Pancreas (tissue), 10 donors: ENCODE measurements around the gene SP8. TPM values are rescaled to one million over a fixed set of nuclear protein-coding genes. Genes with fewer than 3 reads are reported as not detected.

Source experiments
- ATAC-seq, 4 donors: fragments of 200-7000 bp; cut with Tn5 transposase; one replicate each; pipeline versions ENCODE4 v1.8.0 to v1.9.1; 2020; ENCODE audit warnings: mild to moderate bottlenecking in 4 of 4, moderate library complexity in 4 of 4
- DNase-seq, 6 donors: peaks; one replicate each; pipeline ENCODE4 v3.0.0-alpha.2; 2020
- FAIRE-seq: peaks from 2 replicates; lab custom pipeline; 2012; peaks lifted over from hg19 to GRCh38; lab: Jason Lieb, UNC
- H3K27ac ChIP-seq, 4 donors: fragments of 200-600 bp; sonication (generic); 1 replicate in 3 of 4; 2 replicates in 1 of 4; pipeline versions ENCODE4 v1.5.0 to v1.8.0; 2020
- H3K27me3 ChIP-seq, 4 donors: fragments of 200-600 bp; one replicate each; pipeline ENCODE4 v1.8.0; 2021
- H3K36me3 ChIP-seq, 3 donors: fragments of 200-600 bp; sonication (generic) in 1 of 3; one replicate each; pipeline versions ENCODE4 v1.5.0 to v1.8.0; 2020 to 2021
- H3K4me1 ChIP-seq, 3 donors: fragments of 200-600 bp; one replicate each; pipeline ENCODE4 v1.8.0; 2021
- H3K4me3 ChIP-seq, 4 donors: fragments of 200-600 bp; sonication (generic) in 2 of 4; one replicate each; pipeline versions ENCODE4 v1.5.0 to v1.8.0; 2020 to 2021
- H3K9me3 ChIP-seq, 4 donors: fragments of 200-600 bp; one replicate each; pipeline ENCODE4 v1.8.0; 2021
- WGBS, 2 donors: extraction: QIAGEN DNeasy Blood & Tissue Kit; methylation state at CpG; one replicate each; pipeline ENCODE4 v1.1.7; 2013; 5-methylcytosine and 5-hydroxymethylcytosine counted together
- intact Hi-C, 3 donors: fragments of 100-400 bp; cut with DNase I; formaldehyde crosslinking; loops; one replicate each; pipeline versions ENCODE4 v1.11.1 to v1.14.2; 2022
- polyA plus RNA-seq, 2 donors: library from polyadenylated mRNA; stranded (reverse); fragments of 200-250 nt; gene quantifications; one replicate each; pipeline ENCODE4 v1.2.3, GENCODE V29; 2013
- total RNA-seq, 6 donors: library from RNA; stranded (reverse); fragmentation: NEBNext Ultra II Directional in 4 of 6; extraction: Animal tissue kit (Norgen Biotek cat#: 25700) in 4 of 6; gene quantifications; one replicate each; pipeline versions ENCODE4 v1.2.1 to v1.2.4, GENCODE V29; 2021 to 2023
- TF ChIP-seq, protein P1 (sequence below), 4 donors: fragments of 200-600 bp; sonication (generic) in 3 of 4; IDR thresholded peaks; one replicate each; pipeline versions ENCODE4 v1.5.0 to v1.8.0; 2021; ENCODE audit warnings: antibody characterized with exemption in 4 of 4
- donor health status: healthy with polysubstance abuse.
- donor health status: DM: no; HTN: no; CAD: no; lungs with moderate emphysema.
- donor health status: DM: no; HTN: no; CAD: no.
- donor health status: control.
- donor health status: control.
- donor health status: Bipolar disorder and iron deficiency.
- donor health status: DM: yes; HTN: yes; CAD: no.
- donor health status: DM: no; HTN: no; CAD: no.
- donor health status: DM: no; HTN: no; CAD: no.
- donor health status: DM: yes; HTN: yes; CAD: no.

SP8 gene
- total and polyA plus RNA-seq, 8 donors = not detected

DNA sequence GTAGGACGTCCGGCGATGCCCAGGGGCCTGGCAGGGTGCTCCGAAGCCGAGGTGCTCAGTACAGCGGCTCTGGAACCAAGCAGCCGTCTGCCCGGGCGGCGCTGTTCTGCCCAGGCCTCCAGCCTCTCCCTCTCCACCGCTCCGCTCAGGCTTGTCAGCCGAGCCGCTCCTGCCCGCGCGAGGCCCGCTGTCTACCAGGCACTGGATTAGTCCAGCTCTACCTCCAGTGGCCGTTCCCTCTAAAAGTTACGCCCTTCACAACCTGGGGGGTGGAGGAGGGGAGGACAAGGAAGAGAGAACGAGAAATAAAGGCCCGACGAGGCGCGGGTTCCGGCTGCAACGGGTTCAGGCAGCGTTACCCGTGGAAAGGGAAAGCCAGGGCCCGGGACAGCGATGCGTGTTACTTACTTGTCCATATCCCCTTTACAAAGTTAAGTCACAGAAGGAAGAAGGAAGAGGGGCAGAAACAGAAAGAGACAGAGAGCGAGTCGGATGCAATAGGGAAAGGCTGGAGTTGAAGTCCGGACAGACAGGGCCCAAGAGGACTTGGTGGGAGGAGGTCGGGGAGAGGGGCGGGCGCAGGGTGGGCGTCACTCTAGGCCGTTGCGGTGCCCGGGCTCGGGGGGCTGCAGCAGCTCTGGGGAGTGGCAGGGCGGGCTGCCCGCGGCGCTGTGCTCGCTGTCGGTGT lies 2.8 kb downstream of the SP8 start:
- ATAC-seq = peak in 3 of 4 donors; percentile 68 to 82 (median 69)
- DNase-seq = peak in 2 of 6 donors; percentile 62 to 64
- FAIRE-seq = no peak
- Histone ChIP-seq H3K4me1 (peaks cover 0 to 5% (median 0%) of the 10 kb centered on the region in 3 donors), H3K4me3 (peak overlapping the region in 1 of 4 donors; percentile 18), H3K27me3 (peaks cover 16 to 90% (median 48%) of the 10 kb centered on the region in 4 donors), H3K36me3 (no peaks in the 10 kb centered on the region), H3K9me3 (no peaks in the 10 kb centered on the region), H3K27ac (no peak overlapping the region)
- intact Hi-C loops = loop anchor here in 1 of 3 donors (10.0 kb wide), 1 partner anchor 461 kb away; no protein-coding TSS in a partner anchor
- TF ChIP-seq, protein P1, sequence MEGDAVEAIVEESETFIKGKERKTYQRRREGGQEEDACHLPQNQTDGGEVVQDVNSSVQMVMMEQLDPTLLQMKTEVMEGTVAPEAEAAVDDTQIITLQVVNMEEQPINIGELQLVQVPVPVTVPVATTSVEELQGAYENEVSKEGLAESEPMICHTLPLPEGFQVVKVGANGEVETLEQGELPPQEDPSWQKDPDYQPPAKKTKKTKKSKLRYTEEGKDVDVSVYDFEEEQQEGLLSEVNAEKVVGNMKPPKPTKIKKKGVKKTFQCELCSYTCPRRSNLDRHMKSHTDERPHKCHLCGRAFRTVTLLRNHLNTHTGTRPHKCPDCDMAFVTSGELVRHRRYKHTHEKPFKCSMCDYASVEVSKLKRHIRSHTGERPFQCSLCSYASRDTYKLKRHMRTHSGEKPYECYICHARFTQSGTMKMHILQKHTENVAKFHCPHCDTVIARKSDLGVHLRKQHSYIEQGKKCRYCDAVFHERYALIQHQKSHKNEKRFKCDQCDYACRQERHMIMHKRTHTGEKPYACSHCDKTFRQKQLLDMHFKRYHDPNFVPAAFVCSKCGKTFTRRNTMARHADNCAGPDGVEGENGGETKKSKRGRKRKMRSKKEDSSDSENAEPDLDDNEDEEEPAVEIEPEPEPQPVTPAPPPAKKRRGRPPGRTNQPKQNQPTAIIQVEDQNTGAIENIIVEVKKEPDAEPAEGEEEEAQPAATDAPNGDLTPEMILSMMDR (IDR thresholded peaks at IDR 0.05) = no peak
- WGBS, 2 donors = 7% methylated on average over 39 to 49 of the region's 49 CpGs

DNA sequence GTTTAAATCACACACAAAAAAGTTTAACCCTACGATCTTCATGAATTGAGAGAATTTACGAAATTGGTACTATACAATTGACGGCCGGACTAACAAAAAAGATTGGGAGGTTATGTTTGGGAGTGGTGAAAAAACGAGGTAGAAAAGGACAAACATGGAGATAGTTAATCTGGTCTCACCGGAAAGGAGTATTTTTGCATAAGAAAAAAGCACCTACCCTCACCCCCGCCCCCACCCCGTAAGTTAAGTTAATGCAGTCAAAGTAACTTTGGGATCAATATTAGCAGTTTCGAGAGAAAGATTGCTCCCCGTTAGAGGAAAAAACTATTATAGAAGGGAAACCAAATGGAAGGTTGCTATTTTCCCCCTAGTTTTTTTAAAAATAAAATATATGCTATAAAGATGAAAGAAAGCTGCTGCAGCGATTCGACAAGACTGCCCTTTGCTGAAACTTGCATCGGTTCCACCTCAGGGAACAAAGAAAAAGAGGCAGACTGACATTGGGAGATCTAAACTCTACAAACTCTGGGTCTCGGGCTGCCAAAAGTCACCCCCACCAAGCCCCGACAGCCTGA lies 3.5 kb downstream of the SP8 start:
- Histone ChIP-seq H3K27me3 (peaks cover 16 to 89% (median 46%) of the 10 kb centered on the region in 4 donors), H3K27ac (no peak overlapping the region), H3K36me3 (no peaks in the 10 kb centered on the region), H3K4me3 (no peak overlapping the region), H3K4me1 (peaks cover 0 to 5% (median 0%) of the 10 kb centered on the region in 3 donors), H3K9me3 (no peaks in the 10 kb centered on the region)
- no peak for FAIRE-seq
- WGBS, 2 donors = 17 to 19% methylated on average over 15 of the region's 15 CpGs
- intact Hi-C loops = loop anchor here in 1 of 3 donors (10.0 kb wide), 1 partner anchor 462 kb away; no protein-coding TSS in a partner anchor
- no peak for DNase-seq
- no peak for ATAC-seq
- TF ChIP-seq, protein P1 (IDR thresholded peaks at IDR 0.05) = no peak

DNA sequence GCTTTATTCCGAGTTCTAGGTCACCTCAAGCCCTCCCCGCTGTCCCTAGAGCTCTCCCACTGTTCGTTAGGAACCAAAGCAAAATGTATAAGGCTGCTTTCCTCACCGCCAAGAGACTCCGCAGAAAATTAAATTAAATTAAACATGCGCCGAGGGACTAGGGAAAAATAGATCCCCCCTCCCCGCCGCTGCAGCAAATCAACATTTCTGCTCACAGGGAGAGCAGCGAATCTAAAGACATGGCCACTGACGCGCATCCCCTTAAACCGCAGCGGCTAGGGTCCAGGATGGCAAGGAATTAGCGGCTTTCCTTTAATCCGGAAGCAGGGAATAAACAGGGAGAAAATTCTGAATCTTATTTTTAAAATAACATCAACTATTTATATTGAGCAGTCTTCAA lies 7.6 kb downstream of the SP8 start:
- H3K9me3 ChIP-seq = no peaks in the 10 kb centered on the region
- FAIRE-seq (no peak), DNase-seq (no peak), ATAC-seq (no peak)
- TF ChIP-seq, protein P1 (IDR thresholded peaks at IDR 0.05) = no peak
- no peak overlapping the region for H3K27ac ChIP-seq
- 29 to 32% methylated on average over 16 of the region's 16 CpGs for WGBS, 2 donors
- H3K36me3 ChIP-seq = no peaks in the 10 kb centered on the region
- peaks cover 11 to 88% (median 33%) of the 10 kb centered on the region in 4 donors for H3K27me3 ChIP-seq
- H3K4me3 ChIP-seq = no peak overlapping the region
- H3K4me1 ChIP-seq = no peaks in the 10 kb centered on the region
- intact Hi-C loops = loop anchor here in 1 of 3 donors (5.0 to 10.0 kb wide), 2 partner anchors 473 to 726 kb away; no protein-coding TSS in a partner anchor

DNA sequence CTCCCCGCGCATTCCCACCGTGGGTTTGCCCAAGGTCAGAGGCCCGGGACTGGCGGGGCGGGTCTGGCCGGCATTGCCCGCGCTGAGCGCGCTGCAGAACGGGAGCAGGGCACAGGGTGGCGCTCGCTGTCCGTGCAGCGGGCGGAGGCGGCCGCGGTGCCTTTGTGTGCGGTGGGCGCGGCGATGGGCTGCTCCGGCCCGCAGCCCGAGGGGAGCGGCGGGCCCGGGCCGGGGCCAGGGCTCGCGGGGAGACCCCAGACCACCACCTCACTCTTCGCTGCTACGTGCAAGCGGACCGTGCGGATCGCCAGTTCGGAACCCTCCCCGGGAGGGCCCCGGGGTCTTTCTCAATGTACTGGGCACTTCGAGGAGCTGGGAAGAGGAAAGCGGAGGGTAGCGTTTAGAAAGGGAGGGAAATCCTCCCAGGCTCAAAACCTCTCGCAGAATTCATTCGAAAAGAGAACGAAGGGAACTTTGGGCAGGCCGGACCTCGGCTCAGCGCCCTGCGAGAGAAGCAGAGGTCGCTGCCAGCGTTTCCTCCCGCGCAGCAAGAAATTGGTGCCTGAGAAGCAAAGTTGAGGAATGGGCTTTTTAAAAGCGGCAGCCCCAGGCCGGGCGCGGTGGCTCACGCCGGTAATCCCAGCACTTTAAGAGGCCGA lies 8.5 kb downstream of the SP8 start:
- Histone ChIP-seq H3K4me3 (peak overlapping the region in 2 of 4 donors; percentile 21 to 44), H3K27ac (no peak overlapping the region), H3K9me3 (no peaks in the 10 kb centered on the region), H3K4me1 (no peaks in the 10 kb centered on the region), H3K36me3 (no peaks in the 10 kb centered on the region), H3K27me3 (peaks cover 11 to 88% (median 37%) of the 10 kb centered on the region in 4 donors)
- peak; percentile 96 to 100 (median 100) for ATAC-seq
- 2 to 3% methylated on average over 54 to 63 of the region's 63 CpGs for WGBS, 2 donors
- TF ChIP-seq, protein P1 (IDR thresholded peaks at IDR 0.05) = peak in 3 of 4 donors; percentile 48 to 75 (median 62)
- DNase-seq = peak in 4 of 6 donors; percentile 52 to 86 (median 70)
- intact Hi-C loops = loop anchor here in 1 of 3 donors (5.0 to 10.0 kb wide), 2 partner anchors 474 to 727 kb away; no protein-coding TSS in a partner anchor
- FAIRE-seq = no peak
